Retinal pigment epithelial cell (primary cell): Measurements from ENCODE around the gene ANO1.

Source experiments
- DNase-seq: peaks from one replicate; pipeline ENCODE4 v3.0.0-alpha.2; 2010; ENCODE audit warnings: low read depth
- H3K4me3 ChIP-seq: 2 replicates; pipeline ENCODE4 v1.5.1; 2011; ENCODE audit warnings: mild to moderate bottlenecking, low read length, control low read depth, moderate library complexity
- CTCF ChIP-seq: conservative IDR thresholded peaks from 2 replicates; pipeline ENCODE4 v1.5.1; 2011; ENCODE audit warnings: low read depth, low read length, control low read depth, inconsistent platforms

The ANO1 gene

GRCh38 chr11:70055444-70055843 is 22.7 kb upstream of the ANO1 start:
- TF ChIP-seq CTCF = no peak
- no peak overlapping the region for H3K4me3 ChIP-seq
- DNase-seq = no peak

GRCh38 chr11:70057080-70057479 is 21.0 kb upstream of the ANO1 start:
- no peak for DNase-seq
- TF ChIP-seq CTCF = no peak
- no peak overlapping the region for H3K4me3 ChIP-seq

GRCh38 chr11:70059971-70060370 is 18.1 kb upstream of the ANO1 start:
- TF ChIP-seq CTCF = no peak
- no peak for DNase-seq
- H3K4me3 ChIP-seq = no peak overlapping the region

DNA sequence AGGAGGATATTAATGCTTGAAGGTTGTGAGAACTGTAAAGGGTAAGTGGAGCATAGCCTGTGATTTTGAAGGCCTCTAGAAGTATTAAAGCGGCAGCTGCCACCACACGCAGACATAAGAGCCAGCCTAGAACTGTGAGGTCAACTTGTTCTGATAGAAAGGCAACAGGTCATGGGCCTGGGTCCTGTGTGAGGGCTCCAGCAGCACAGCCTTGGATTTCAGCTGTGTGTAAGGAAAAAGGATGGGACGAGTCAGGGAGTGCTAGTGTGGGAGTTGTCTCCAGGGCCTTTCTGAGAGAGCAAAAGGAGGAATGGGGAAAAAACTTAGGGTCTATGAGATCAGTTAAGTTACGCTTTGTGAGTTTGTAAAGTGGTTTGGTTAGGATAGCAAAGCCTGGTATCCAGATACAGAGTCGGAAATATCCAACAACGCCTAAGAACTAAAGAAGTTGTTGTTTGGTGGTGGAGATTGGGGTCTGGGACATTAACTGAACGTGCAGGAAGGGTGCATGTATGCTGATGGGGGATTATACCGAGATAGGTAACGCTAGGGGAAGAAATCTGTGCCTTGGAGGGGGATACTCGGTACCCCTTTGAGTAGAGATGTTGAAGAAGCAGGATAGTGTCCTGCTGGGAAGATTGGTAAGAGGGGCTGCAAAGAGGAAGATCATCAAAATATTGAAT is 17.4 kb upstream of the ANO1 start:
- no peak overlapping the region for H3K4me3 ChIP-seq
- no peak for DNase-seq
- TF ChIP-seq CTCF = no peak

- no peak for DNase-seq
- H3K4me3 ChIP-seq = no peak overlapping the region
- TF ChIP-seq CTCF = no peak
Measured at GRCh38 chr11:70061734-70062133, 16.4 kb upstream of the ANO1 start.

DNA sequence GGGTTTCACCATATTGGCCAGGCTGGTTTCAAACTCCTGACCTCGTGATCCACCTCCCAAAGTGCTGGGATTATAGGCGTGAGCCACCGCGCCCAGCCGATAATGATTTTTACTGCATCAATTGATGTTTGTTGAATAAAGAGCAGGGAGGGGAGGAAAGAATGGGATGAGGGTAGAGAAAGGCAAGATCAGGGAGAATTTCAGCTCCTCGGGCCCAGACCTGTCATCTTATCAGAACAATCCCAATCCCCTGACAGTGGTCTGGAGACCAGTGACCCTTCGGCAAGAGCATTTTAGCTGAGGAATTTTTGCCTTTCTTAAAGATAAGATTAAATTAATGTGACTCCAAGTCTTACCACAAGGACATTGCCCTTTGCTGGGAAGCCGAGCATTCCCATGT is 15.0 kb upstream of the ANO1 start:
- TF ChIP-seq CTCF = no peak
- no peak for DNase-seq
- no peak overlapping the region for H3K4me3 ChIP-seq

GRCh38 chr11:70063555-70063954 is 14.6 kb upstream of the ANO1 start:
- no peak overlapping the region for H3K4me3 ChIP-seq
- no peak for TF ChIP-seq CTCF
- DNase-seq = no peak
